A172 (cell line): ENCODE measurements around the gene ACTRT2. TPM values are rescaled to one million over a fixed set of nuclear protein-coding genes. Genes with fewer than 3 reads are reported as not detected.

Experiments used
- DNase-seq: peaks from one replicate; pipeline ENCODE4 v3.0.0-alpha.2; 2015; ENCODE audit warnings: low spot score
- total RNA-seq: library from RNA; depleted of rRNA; stranded (reverse); fragments of >200 nt; shearing (Covaris generic); gene quantifications from 2 replicates; pipeline ENCODE4 v1.2.3, GENCODE V29; 2014

ACTRT2 gene
- total RNA-seq, 1 experiment from 2014 or later, result not detected

DNA sequence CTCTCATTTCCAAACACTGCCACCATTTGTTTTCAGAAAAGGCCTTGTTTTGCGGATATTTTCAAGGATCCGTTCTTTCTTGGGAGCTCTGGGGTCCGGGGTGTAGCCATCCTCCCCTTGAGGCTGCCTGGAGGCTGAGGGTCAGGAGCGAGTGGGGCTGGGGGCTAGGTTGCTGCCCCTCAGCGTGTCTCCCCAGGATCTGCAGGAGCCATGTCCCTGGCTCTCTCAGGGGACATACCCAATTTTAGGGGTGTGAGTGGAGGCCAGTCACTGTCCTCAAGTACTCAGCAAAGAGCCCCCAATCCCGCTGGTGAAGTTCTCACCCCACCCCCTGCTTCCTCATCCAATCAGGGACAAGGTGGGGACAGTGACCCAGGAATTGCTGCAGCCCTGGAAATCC, 32.7 kb downstream of the ACTRT2 start:
- DNase-seq, result no peak

DNA sequence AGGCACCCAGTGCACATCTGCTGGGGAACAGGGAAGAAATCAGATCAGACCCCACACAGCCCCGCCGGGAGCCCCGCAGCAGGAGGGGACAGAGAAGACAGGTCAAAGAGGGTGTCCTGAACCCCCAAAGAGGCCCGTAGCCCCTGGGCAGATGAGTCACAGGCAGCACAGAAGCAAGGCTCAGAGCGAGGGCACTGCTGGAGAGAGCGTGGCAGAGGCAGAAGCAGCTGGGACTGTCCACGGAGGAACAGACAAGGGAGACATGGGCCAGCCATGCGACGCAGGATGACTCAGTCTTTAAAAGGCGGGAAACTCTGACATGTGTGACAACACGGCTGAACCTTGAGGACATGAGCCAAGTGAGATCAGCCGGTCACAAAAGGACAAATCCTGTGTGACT, 33.2 kb downstream of the ACTRT2 start:
- DNase-seq, result no peak

DNA sequence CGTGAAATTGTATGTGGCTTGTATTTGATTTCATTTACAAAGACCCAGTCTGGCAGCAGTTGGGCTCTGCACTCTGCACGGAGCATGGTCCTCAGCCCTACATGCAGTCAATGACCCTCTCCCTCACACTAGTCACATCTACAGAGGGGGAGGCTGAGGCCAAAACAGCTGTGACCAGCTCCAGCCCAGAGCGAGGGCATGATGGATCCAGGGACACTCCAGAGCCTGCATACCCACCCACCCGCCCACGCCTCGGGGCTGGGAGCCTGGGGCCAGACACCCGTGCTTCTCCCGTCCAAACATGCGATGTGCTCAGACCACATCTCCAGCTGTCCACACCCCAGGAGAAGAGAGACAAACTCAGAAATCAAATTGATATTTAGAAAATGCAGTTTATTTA, 33.8 kb downstream of the ACTRT2 start:
- DNase-seq, result no peak

DNA sequence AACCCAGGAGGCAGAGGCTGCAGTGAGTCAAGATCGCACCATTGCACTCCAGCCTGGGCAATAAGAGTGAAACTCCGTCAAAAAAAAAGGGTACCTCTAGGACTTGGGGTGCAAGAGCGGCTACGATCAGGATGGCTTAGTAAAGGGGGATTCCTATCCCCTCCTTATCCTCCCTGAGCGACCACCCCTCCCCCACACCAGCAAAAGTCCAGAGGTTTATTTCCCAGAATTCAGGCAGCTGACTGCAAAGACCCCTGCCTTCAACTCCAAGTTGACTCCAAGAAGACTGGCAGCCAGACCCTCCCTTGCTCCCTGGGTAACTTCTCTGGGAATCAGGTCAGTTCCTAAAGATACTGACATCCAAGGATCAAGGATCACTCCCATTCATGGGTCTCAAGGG, 35.4 kb downstream of the ACTRT2 start:
- DNase-seq, result no peak

DNA sequence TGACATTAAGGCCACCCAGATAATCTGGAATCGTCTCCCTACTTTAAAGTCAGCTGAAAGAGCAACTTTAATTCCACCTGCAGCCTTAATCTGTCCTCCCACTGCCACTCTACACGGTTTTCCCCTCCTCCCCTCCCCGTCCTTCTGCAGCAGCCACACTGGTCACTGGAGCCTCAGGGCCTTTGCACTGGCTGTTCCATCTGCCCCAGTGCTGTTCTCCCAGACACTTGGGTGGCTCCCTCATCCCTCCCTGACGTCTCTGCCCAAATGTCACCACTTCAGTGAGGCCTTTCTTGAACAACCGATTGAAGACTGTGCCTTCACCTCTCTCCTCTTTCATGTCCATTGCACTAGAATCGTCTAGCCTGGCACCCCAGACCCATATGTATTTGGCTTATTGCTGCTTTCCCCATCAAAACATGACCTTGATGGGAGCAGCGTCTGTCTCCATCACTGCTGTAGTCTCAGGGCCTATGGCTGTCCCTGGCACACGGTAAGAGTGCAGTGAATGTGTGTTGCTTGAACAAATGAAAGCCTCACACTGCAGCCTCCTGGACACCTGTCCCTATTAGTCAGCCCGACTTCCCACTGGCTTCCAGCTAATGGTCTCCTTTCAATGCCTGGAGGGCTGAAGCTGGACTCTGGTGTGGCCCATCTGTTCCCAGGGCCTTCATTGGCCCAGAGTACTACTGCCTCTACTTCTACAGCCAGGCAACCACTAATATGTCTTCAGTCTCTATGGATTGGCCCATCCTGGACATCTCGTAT, 37.2 kb downstream of the ACTRT2 start:
- no peak for DNase-seq

DNA sequence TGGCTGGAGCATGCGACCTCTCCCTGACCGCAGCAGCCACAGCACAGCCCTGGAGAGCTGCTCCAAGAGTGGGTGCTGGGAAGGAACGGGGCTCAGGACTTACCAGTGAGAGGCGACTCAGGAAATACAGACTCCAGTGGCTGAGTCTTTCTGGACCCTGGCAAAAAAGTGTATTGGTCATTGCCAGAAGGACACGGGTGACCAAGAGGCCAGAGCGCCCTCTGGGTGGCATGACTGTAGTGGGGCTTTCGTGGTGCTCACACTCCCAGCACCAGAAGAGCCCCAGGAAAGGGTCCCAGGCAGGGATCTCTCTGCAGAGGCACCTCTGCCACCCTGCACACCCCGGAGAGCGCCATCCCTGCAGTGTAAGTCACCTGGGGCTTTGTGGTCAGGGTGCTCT, 38.9 kb downstream of the ACTRT2 start:
- no peak for DNase-seq

DNA sequence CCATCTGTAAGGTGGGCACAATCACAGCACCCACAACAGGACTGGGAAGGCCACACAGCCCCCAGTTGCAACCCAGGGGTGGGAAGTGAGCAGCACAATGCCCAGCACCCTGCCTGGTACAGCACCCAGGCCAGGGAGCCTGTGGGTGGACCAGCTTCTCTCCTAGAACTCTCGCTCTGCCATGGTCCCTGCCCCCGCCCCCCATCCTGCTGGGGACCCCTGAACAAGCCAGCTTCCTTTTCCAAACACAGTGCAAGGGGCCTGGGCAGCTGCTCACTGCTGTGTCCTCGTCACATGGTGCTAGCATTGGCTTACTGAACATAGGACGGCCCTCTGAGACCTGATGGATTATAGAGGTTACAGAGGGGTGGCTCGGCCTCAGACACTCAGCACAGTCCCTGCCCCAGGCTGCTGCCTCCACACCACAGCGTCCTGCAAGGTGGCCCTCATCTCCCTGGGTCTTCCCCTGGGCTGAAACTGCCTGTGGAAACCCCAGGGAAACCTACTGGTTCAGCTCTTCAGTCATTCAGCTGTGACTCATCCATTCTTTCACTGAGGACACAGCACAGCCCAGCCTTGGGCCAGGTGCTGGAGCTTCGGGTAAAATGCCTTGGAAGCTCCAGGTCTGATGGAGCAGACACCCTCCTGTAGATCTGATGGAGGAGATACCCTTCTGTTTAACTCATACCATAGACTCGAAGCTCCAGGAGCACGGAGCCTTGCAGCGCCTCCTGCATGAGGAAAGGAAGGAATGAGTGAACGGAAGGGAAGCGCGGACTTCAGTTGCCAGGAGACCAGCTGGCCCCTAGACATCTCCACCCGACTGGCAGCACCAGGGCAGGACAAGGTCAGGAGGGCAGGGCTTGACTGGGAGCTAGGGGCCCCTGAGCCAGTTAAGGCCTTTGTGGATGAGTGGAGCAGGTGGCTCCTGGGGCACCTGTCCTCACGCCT, 39.6 kb downstream of the ACTRT2 start:
- peak; percentile 38 for DNase-seq

DNA sequence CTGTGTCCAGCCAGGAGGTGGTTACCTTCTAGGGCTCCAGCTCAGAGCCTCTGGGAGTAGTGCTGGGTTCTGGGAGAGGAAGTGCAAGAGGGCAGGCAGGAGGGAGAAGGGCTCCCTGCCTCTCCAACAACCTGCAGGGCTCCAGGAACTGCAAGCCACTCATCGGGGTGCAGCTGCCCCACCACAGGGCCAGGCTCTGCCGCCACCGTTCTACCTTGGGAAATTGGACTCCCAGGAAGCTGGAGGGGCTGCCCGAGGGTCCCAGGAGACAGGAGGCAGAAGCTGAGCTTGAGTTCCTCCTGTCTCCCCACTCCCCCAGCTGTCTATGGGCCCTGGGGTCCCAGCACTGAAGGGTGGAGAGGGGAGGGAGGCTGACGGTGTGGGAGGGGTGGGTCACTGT, 40.3 kb downstream of the ACTRT2 start:
- no peak for DNase-seq

DNA sequence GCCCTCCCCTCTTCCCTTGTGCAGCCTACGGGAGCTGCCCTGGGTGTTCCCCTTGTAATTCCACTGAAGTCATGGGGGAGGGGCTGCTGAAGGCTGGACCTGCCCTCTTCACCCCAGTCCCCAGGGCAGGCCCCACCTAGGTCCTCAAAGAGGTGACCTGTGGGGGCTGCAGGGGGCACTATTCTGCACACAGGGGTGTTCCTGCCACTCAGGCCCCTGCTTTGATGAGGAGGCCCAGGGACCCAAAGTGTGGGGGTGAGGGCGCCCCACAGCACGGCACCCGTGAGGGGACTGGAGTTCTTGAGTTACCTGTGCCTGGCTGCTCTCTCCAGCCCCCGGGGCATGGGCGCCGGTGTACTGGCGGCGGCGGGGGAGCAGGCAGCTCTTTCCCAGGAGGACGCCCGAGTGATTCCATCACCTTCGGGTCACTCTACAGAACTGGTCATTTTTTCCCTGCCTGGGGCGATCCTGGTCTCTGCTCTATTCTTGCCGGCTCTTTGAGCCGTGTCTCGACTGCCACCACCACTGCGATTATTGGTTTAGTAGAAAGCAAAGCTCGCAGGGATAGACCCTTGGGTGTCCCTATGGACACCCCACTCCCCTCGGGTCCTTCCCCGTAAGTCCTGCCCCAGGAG, 40.8 kb downstream of the ACTRT2 start:
- DNase-seq, result no peak

DNA sequence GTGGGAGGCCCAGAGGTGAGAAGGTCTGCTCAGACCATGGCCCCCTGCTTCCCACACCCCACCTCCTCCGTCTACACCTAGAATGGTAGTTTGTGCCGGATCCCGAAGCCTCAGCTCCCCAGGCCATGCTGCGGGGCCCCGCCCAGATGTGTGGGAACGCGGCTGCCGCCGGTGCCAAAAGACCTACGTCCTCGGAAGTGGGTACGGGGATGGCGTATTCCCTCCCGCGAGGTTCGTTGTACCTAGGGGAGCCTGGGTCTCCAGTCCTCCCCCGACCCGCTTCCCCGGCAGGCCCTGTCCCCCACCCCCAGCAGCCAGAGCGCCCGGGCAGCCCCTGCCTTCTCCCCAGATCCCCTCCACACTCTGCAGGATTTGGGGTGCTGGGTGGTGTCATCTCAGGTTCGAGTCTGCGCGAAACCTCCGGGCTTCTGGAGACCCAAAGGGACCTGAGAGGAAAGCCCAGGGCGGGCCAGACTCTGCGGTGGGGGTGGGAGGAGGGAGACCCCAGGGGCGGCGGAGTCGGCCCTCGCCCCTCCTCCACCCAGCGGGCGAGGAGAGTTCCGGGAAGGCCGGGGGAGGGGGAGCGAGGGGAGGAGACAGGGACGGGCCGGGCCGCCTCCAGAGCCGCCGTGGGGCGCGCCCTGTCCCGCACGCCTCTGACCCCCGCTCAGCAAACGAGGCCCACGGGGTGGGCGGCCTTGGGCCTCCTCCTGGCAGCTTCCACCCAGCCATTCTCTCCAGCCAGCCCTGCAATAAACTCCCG, 41.5 kb downstream of the ACTRT2 start:
- no peak for DNase-seq

DNA sequence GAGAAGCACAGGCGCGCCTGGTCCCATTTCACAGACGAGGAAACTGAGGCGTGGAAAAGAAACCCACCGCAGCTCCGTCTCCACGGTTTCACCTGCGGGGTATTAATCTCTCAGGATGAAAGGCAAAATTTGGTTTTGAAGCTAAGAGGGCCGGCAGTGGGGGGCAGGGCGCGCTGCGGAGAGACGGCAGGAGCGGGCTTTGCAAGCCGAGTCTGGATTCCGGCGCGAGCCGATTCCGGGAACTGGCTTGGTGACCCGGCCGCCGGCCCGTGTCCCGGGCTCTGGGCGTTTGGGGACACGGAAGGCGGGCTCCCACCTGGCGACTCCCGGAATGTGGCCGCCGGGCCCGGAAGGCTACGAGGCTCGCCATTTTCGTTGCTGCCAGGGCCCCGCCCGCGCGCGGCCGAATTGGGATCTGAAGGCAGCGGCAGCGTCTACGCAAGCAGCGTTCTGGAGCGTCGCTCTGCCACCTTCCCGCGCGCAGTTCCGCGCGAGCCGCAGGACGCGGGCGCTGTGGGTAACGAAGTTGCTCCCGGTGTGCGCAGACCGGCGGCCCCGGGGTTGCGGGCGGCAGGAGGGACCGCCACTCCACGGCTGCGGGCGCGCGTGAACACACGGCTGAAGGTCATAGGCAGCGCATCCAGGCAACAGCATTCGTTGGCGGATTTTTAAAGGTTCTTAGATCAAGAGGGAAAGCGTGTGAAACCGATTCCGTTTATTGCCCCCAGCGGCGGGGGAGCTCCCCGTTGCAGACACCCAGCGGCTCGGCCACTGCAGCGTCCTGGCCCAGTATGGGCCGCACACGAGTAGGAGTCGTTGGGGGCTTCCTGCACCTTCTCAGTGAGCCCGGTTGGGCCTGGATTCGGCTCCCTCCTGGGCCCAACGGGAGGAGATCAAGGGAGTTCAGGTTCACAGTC, 42.4 kb downstream of the ACTRT2 start:
- DNase-seq, result no peak

DNA sequence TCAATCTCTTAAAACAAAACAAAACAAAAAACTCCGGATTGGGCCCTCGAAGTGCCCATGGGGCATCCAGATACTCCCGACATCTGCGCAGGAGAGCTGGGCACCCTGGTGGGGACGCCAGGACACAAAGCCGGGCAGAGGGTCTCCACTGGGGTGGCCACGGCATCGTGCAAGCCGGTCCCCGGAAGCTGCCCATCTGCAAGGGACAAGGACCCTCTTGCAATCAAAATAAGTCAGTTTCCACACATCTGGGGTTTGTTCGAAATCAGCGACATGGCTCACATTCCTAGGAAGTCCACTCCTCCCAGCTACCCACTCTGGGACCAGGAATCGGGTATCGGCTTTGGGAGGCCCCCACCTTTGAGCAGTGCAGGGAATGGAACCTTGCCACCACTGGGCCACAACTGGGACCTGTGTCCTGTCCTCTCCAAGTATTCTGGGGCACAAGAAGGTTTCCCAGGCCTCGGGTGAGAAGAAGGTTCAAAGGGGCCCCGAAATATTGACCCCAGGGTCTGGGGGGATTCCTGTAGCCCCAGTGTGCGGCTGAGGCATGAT, 43.1 kb downstream of the ACTRT2 start:
- DNase-seq, result no peak

DNA sequence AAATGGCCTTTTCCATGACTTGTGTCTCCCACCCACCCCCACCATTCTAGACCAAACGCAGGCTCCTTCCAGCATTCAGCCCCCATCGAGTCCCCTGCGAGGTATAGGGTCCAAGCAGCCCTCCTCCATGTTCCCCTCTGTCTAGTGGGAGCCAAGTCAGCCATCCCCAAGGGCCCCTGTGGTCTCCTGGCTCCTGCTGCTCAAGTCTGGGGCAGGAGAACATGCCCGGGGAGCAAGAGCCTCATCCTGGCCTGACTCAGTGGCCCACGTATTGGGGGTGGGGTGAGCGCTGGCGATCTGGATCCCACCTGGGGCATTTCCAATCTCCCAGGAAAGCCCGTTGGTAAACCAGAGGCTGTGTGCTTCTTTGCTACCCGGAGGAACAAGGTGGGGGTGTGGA, 43.6 kb downstream of the ACTRT2 start:
- DNase-seq, result no peak

DNA sequence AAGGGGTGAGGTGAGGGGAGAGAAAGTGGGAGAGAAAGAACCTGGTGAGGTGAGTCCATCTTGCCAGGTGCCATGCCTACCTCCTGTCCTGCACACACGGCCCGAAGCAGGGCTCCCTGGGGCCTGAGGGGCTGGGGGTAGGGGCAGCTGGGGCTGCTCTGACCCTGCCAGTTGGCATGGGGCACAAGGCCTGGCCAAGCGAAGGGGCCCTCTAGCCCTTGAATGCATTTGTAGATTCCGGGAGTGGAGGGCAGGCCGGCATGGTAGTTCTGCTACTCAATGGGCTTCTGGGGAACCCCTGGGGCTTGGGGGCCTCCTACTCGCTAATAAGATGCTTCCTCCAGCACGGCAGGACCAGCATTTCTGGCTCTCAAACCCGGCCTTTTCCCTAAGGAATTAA, 44.1 kb downstream of the ACTRT2 start:
- no peak for DNase-seq

DNA sequence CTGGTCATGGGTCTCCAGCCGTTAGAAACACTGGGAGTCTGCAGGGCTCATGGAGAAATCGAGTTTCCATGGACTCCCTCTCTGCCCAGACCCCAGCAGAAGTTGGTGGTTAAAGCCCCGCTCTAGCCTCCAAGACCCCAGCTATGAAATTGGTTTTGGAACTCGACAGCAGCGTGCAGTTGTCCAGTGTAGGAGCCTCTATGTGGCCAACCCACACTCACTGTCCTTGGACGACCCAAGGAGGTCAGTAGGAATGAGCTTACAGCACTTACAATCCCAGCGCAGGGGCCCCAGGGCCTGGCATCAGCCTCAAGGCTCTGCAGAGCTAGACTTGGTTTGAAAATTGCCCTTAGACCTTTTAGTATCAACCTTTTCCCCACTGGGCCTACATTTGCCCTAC, 44.5 kb downstream of the ACTRT2 start:
- DNase-seq, result no peak

DNA sequence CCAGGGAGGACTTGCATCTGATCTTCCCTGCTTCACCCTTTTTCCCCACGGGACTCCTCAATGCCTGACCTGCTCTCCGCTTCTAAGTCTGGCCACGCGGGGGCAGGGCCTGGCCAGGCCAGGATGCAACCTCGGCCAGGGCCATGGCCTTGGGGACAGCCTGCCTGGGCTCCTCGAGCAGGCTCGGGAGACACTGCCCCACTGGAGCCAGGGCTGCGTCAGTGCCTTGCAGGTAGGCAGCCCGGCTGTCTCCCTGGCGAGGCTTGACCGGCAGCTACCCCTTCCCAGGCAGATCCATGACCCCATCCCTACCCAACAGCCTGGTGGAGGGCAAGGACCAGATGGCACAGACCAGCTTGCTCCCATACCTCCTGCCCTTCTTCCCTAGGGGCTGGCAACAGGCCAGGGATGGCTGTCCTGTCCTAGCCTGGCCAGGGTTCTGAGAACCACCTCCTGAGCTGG, 45.0 kb downstream of the ACTRT2 start:
- no peak for DNase-seq

DNA sequence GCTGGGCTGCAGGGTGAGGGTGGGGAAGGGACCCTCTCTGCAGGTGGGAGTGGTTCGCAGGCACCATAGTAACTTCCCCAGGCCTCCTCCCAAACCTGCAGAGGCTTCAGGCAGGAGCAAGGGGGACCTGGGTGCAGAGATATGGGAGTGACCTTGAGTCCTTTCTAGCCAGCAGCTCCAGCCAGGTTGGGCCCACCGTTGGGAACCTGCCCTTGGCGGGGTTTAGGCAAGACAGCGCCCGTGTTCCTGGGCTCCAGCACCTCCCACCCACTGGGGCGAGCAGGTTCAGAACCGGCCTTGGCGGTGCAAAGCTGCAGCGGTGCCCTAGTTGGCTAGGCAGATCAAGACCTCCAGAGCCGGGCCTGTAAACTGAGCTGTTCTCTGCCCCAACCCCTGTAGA, 45.6 kb downstream of the ACTRT2 start:
- DNase-seq, result no peak

DNA sequence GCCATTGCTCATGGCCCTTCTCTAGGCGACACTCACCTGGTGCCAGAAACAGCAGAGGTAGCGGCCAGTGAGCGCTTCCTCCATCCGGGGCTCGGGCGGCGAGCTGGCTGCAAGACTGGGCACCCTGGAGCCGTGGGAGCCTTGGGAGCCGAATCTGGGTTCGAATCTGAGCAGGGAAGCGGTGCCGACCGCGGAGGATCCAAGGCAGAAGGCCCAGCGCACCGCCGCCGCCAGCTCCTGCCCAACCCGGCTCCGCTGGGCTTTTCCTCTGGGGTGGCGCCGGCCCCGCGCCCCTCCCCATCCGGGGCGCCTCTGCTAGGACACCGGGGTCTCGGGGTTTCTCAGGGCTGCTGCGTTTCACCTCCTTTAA, 46.0 kb downstream of the ACTRT2 start:
- no peak for DNase-seq

DNA sequence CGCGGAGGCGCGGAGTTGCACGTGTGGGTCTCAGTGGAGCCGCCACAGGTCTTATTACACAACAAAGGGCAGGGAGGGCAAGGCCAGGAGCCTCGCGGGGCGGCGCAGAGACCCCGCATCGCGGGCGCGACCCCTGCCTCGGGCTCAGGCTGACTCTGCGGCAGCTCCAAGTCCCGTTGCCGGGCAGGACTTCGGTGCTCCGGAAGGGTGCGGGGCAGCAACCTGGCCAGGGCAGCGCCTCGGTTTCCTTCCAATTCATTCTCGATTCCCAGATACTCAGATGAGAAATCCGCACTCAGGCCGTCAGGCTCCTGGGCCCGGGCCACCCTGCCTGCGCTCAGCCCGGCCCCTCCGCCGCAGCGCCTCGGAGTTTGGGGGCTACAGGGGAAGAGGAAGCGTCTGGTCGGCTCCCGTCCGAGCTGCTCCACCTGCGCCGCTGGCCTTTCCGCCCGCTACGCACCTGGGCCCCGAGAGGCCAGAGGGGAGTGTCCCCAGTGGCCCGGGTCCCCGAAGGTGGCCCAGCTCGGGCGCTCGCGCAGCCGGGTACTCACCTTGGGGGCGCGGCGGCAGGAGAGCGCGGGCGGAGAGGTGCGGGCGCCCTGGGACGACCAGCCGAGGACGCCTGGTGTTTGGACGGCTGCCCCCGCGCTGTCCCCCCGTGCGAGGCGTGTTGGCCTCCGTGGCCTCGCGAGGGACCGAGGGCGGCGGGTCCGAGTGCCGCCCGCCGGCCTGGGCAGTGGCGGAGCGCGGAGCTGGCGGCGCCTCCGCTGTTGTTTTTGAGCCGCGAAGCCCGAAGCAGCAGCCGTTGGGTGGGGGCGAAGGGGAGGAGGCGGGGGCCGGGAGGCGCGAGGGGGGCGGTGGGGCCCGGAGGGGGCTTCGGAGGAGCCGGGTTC, 46.6 kb downstream of the ACTRT2 start:
- no peak for DNase-seq
